ENCODE measurements around the gene UGGT1.

The UGGT1 gene

DNA sequence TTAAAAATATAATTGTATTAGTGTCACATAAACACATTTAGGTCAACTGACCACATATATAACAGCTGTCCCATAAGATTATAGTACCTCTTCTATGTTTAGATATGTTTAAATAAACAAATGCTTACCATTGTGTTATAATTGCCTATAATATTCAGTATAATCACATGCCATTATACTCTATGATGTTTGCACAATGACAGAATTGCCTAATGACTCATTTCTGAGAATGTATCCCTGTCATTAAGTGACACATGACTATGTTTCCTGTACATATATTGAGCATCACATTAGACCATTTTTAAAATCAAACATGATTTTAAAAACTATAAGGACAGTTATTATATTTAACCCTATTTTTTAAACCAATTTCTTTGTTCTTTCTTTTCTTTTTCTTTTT, 137.9 kb downstream of the UGGT1 start:
- no peak for DNase-seq (ENCODE audit: low spot score)

DNA sequence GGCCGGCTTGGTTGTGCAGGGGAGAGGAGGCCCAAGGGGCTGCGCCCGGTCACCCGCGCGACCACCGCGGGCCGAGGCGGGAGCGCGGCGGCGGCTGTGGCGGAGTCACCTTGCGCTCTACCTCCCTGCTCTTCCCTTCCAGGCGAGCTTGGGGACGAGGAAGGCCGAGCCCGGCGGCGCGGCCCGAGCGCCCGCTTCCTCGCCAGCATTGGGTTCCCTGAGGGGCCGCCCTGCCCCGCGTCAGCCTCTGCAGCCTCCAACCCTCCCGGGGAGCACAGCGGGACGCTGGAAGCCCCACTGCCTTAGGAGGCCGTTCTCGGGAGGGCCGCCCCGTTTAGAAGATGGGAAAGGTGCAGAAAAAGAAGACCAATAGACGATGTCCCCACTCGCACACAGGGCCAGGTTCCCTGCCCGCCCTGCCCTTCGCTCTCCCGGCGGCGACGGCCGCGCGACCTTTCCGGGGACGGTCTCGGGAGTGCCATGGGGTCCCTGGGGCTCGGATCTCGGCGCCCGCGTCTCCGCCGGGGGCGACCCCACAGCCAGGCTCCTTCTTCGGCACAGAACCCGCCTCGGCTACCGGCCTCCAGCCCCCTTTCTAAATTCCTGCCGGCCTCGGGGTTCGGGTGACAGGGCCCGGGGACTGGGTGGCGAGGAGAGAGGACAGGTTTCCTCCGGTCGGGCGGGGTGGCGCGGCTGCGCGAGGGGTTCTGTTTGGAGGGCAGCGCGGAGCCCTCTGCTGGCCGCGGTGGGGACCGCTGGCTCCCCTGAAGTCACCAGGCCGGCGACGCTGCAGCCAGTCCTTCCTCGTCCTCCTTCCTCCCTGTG, 142.2 kb downstream of the UGGT1 start:
- peak; percentile 92 for DNase-seq (ENCODE audit: low spot score)

- DNase-seq (ENCODE audit: low spot score): no peak
Measured at GRCh38 chr2:128233790-128234395, 142.9 kb downstream of the UGGT1 start.

DNA sequence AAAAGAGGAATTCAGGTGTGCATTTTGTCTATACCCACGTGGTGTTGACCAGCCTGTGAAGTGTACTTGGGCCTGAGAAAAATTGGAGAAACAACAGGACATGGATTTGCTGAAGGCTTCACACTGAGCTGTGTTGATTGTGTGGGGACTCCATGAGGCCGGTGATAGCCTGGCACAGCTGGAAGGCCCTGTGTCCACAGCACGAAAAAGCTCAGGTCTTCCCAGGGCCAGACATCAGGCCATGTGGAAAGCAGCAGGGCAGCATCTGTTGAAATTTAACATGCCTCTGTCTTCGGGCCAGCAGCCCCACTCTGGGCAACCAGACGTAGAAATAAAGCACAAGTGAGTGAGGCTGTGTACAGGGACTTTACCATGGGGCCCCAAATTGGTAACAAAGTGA, 143.6 kb downstream of the UGGT1 start:
- no peak for DNase-seq (ENCODE audit: low spot score)

DNA sequence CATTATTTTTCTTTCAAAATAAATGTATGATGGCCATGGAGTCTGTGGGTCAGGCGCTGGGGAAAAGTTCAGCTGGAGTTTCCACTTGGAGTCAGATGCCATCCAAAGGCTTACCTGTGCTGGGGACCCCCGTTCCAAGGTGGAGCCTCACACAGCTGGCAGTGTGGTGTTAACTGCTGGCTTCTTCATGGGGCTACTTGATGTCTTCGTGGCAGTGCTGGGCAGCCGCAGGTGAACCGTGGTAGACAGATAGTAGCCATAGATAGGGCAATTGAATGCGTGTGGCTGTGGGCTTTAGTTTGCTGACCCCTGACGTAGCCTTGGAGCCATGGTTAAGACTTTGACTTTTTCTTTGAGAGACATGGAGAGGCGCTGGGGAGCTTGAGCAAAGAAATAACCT, 144.6 kb downstream of the UGGT1 start:
- DNase-seq (ENCODE audit: low spot score): no peak

- DNase-seq (ENCODE audit: low spot score): peak; percentile 76
Measured at GRCh38 chr2:128236491-128237035, 145.6 kb downstream of the UGGT1 start.

DNA sequence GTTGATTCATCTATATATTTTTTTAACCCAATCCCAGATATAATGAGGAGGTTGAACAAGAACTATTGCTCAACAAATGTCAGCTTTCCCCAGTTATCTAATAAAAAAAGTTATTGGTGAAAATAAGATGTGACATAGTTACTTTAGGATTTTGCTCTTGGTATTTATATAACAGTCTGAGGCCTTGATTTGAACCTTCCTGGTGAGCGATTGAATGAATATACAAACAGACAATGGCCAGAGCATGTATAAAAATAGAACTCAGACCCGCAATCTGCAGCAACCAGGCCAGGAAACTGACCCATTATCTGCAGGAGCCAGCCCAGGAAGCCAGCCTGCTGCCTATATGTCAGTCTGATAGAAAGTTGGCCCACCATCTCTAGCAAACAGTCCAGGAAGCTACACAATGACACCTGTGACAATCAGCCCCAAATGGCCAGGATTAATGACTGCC, 146.1 kb downstream of the UGGT1 start:
- DNase-seq (ENCODE audit: low spot score): no peak

- no peak for DNase-seq (ENCODE audit: low spot score)
Measured at GRCh38 chr2:128237911-128238697, 147.1 kb downstream of the UGGT1 start.

GRCh38 chr2:128241896-128242295, 150.9 kb downstream of the UGGT1 start:
- DNase-seq (ENCODE audit: low spot score): no peak

Measured in hepatic stellate cell (primary cell).